HG03457 (cell line): Measurements from ENCODE around the gene PYGM.

ENCODE experiments used
- ATAC-seq: cut with Tn5 transposase; IDR thresholded peaks from one replicate; pipeline ENCODE4 v1.9.1; 2021; ENCODE audit warnings: moderate number of reproducible peaks; ENCODE audit not compliant: unreplicated experiment

PYGM gene

DNA sequence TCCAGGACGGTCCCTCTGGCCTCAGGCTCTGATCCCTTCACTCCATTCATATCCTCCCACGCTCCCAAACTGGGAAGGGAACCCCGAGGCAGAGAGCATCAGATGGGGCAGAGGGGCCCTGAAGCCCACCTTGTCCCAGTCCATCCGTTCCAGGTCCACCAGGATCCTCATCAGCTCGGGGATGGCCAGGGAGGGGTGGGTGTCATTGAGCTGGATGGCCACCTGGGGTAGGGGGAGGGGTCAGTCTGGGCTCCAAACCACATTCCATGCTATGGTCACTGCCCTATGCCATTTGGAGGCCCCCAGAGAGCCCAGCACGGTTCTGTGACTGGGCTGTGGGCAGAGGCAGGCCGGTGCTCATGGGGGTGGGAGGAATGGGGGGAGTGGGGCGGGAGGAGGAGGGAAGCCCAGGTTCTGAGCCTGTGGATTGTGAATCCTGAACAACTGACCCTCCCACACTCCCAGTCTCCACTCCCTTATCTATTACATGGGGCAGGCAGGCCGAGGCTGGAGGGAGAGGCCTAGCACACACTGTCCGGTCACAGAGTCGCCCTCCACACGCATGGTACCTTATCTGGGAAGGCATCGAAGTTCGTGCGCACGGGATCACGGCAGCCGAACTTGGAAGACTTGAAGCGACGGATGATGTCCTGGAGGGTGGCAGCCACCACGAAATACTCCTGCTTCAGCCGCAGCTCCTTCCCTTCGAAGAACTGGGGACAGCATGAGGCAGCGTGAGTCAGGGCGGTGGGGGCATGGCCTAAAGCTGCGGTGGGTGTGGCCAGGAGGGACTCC lies 5.5 kb downstream of the PYGM start:
- no peak for ATAC-seq

GRCh38 chr11:64753380-64754123 lies 6.2 kb downstream of the PYGM start:
- no peak for ATAC-seq

GRCh38 chr11:64753019-64753379 lies 6.8 kb downstream of the PYGM start:
- ATAC-seq, result no peak

DNA sequence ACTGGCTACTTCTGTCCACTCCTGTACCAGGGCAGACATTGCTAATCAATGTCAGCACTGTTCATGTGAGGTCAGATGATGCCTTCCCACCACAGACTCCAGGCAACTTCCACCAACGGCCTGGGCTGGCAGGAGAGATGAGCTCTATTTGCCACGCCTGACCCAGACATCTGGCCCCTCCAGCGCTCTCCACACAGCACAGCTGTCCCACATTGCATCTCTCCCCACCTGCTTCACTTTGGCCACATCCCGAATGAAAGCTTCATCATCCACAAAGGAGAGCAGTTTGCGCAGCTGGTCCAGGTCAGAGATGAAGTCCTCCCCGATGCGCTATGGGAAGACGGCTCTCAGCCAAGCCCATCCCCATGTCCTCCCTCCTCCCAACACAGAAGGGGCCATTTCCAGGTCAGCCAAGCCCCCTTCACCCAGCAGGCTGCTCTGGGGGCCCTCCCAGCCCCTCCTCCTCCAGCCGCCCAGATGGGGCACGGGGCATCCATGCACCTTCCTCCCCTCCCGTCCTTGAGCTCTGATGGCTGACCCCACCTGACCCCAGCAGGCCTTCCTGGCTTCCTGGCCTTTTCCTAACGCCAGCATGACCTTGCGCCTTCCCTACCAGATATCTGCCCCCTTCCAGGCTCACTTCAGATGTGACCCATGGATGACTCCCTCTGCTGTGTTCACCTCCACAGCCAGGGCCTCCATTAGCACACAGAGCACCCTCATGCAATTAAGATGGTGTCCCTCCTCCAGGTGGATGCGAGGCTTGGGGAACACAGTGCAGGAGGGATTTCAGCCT lies 7.4 kb downstream of the PYGM start:
- ATAC-seq, result no peak

DNA sequence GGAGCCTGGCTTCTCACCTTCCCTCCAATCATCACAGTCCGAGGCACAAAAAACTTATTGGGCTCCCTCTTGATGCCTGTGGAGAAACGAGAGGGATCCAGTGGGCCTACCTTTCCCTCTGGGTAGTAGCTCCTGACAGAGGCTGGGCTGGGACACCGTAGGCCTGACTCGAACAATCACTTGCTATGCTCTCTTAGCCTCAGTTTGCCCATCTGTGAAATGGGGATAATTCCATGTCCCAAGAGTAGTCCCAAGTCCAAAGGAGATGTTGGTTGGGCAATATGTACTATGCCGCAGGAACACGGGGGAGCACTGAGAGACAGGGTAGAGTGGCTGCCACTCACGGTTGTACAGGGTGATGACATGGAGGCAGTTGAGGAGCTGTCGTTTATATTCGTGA lies 8.2 kb downstream of the PYGM start:
- no peak for ATAC-seq

GRCh38 chr11:64751136-64751535 lies 8.6 kb downstream of the PYGM start:
- ATAC-seq, result no peak

GRCh38 chr11:64750361-64751054 lies 9.3 kb downstream of the PYGM start:
- no peak for ATAC-seq

- no peak for ATAC-seq
Observed at GRCh38 chr11:64747961-64748665, 11.7 kb downstream of the PYGM start.

DNA sequence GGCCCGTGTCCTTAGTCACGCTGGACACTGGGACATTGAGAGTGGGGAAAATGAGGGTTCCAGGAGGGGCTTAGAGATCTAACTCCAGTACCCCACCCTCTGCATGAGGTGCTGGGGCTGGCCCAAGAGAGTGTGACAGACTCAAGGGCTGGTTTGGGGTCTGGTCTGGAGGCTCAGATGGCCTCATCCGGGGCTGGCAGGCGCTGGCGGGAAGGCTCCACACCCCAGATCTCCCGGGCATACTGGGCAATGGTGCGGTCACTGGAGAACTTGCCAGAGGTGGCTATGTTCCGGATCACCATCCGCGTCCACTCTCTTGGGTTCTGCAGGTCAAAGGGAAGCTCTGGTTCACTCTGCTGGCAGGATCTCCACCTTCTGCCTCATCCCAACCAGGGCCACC lies 13.3 kb downstream of the PYGM start:
- ATAC-seq, result no peak

DNA sequence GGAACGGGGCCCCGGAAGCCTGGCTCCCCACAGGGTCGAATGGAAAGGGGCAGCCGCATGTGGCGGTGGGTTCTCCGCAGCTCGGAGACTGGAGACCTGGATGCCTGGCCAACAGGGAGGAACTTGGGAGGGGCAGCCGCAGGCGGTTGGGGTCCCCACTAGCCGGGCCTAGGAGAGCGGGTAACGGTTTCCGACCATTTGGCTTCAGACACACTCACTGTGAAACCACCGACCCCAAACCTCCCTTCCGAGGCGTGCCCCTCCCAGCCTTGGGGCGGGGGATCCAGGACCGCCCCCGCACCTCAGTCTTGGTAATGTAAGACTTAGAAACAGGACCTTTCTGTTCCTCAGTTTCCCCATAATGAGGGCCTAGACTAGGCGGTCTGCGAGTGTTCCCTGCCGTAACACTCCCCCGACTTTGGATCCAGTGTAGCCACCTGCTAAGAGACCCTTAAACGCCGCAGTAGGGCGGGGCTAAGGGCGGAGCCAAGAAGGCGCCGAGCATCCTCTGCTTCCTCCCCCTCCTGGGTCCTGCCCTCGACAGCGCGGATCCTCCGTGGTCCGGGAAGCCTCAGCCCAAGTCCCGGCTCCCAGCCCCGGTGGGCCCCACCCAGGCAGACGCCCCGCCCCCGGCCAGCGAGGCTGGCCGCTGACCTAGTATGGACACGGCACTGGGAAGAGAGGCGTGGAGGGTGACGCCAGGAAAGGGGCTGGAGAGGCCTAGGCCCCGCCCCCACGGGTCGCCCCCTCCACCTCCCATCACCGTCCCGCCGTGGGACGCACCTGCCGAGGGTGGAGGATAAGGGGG lies 14.0 kb downstream of the PYGM start:
- no peak for ATAC-seq

DNA sequence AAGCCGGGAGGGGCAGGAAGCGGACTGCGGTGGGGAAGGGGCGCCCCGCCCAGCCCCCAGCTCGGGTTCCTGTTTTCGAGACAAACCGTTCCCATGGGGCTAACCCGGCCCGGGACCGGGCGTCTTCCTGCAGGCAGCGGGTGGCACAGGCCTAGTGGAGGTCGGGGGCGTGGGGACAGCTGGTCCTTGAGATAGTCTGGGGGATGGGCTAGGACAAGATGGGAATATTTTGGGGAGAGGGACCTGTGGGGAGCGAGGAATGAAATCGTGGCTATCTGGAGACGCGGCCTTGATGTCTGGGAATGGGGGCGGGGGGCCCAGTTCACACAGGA lies 14.6 kb downstream of the PYGM start:
- ATAC-seq, result no peak

DNA sequence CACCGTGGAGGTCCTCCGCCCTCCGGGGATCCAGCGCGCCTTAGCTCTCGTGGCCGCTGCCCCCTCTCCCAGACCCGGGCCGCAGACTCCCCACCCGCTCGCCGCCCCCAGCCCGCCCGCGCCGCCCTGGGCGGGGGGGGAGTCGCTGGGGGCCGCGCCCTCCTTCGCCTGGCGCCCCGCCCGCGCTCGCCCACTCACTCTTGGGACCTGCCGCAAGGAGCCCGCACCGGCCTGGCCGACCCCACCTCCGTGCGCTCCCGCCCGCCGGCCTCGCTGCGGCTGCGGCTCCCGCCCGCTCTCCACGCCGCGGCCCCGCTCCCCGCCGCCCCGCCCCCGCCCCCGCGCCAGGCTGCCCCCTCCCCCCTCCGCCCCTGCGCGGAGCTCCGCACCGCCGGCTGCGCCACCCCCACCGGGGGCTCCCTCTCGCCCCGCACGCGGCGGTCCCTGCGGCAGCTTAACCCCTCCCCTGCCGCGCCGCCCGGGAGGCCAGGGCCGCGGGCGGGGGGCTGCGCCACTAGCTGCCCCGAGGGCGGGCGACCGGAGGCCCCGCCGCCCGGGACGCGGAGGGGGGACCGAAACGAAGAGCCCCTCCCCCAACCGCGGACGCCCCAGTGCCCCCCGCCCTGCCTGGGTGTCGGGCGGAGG lies 15.1 kb downstream of the PYGM start:
- no peak for ATAC-seq

DNA sequence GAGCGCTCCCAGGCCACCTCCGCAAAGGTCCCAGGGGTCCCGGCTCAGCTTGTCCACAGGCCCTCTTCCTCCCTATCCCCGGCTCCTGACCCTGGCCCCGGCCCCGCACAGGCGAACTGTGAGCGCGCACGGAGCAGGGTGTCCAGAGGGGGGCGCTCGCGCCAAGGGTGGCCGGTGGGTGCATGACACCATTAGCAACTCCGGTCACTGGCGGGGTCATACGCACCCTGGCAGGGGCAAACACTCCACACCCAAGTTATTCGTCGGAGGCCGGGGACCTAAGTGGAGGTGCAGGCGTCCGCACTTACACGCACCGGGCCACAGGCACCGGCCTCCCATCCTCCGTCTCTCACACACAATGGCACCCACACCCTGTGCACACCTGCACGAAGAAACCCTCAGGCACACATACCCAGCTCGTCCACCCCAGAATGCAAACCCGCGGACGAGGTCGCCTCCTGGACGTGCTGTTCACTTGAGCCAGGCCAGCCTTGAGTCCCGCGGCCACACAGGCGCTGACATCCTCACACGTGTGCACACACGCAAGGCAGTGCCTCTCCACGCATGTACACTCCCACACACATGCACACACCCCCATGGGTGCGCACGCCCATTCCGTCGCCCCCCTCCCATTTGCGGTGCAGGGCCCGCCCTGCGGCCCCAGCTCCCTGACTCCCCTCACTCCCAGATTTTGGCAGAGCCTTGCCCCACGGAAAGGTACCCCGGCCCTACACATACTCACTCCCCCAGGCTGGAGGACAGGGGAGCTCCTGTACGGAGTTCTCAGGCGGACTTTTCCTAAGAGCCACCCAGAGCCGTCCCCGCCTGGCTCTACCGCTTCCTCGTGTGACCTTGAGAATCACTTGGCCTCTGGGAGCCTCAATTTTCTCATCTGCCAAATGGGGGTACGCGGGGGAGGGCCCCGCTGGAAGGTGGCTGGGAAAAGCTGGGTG lies 15.9 kb downstream of the PYGM start, which contains the start of gene RASGRP2:
TSS of gene RASGRP2 (minus strand) at position 552 of the 953 bp plus-strand sequence. CDS start 1,276 bp downstream, outside the sequence.
- no peak for ATAC-seq

GRCh38 chr11:64742889-64743590 lies 16.7 kb downstream of the PYGM start:
- ATAC-seq, result no peak

DNA sequence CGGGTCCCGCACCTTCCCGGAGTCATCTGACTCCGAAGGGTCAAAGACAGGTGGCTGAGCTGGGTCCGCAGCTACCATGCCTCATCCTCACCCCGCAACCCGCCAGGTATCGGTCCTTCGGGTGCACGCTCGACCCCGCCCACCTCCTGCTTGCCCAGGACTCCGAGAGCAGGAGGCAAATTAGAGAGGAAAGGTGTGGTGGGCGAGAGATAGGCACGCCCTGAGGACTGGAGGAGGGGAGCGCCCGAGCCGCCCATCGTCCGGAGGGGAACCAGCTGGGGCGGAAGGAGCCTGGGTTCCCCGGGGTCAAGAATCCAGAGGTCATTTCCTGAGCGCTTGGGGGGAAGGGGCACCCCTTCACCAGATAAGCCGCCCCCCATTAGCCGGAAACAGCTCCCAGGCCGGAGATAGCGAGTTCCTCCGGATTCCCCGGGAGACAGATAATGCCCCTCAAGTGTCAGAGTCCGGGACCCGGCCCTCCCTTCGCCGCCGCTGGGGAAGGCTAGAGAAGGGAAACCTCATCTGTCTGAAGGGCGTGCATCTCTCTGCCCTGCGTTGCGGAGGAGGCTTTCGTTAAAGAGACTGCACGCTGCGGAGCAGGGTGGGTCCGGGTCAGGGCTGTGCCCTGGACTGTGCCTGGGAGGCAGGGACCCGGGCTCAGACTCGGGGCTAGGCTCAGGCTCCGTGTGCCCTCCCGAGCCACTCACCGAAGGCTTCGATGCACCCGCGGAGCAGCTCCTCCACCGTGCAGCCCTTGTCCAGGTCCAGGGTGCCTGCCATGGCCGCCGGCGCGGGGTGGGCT lies 17.5 kb downstream of the PYGM start:
- ATAC-seq, result no peak

GRCh38 chr11:64741375-64742086 lies 18.2 kb downstream of the PYGM start:
- ATAC-seq, result no peak
